A549 (cell line): Measurements from ENCODE around the gene SAMD4B.

Source experiments
- TF ChIP-seq, protein P1 (sequence below): fragments of >200 bp; sonication (Bioruptor Twin); formaldehyde crosslinking; IDR thresholded peaks from 3 replicates; pipeline ENCODE4 v1.5.1; 2016
- TF ChIP-seq, protein P2 (sequence below): fragments of 450-650 bp; IDR thresholded peaks from 2 replicates; pipeline ENCODE4 v1.6.1; 2014; ENCODE audit warnings: antibody characterized with exemption
- TF ChIP-seq, protein P3 (sequence below): IDR thresholded peaks from 2 replicates; pipeline ENCODE4 v1.6.1; 2012

DNA sequence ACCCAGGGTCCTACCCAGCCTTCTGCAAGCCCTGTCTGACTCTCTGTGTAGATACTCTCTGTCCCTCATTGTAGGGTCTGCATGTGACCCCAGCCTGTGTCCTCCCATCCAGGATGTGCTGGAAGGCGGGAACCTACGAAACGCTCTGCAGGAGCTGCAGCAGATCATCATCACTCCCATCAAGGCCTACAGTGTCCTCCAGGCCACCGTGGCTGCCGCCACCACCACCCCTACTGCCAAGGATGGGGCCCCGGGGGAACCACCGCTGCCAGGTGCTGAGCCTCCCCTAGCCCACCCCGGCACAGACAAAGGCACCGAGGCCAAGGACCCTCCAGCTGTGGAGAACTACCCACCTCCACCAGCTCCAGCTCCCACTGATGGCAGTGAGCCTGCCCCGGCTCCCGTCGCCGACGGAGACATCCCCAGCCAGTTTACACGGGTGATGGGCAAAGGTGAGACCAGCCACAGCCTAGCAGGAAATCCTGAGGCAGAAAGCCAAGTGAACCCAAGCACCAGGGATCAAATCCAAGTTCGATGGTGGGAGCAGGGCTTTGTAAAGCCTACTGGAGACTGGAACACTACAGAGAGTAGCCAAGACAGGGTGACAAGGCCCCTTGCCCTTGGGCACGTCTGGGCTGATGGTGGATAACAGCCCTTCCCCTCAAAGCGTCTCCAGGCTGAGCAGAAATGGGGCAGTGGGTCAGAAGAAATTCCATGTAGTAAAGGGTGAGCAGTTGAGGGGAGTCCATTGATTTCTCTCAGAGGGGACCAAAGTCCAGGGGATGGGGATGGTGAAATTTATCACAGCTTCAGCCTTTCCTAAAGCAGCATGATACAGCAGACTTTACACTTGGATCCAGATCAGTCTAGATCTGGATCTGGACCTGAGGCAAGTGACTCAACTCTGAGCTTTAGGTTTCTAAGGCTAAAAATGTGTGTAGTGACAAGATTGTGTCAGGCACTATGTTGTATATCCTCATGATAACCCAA is 35.4 kb downstream of the SAMD4B start:
- TF ChIP-seq, protein P1, sequence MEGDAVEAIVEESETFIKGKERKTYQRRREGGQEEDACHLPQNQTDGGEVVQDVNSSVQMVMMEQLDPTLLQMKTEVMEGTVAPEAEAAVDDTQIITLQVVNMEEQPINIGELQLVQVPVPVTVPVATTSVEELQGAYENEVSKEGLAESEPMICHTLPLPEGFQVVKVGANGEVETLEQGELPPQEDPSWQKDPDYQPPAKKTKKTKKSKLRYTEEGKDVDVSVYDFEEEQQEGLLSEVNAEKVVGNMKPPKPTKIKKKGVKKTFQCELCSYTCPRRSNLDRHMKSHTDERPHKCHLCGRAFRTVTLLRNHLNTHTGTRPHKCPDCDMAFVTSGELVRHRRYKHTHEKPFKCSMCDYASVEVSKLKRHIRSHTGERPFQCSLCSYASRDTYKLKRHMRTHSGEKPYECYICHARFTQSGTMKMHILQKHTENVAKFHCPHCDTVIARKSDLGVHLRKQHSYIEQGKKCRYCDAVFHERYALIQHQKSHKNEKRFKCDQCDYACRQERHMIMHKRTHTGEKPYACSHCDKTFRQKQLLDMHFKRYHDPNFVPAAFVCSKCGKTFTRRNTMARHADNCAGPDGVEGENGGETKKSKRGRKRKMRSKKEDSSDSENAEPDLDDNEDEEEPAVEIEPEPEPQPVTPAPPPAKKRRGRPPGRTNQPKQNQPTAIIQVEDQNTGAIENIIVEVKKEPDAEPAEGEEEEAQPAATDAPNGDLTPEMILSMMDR = no peak
- TF ChIP-seq, protein P2, sequence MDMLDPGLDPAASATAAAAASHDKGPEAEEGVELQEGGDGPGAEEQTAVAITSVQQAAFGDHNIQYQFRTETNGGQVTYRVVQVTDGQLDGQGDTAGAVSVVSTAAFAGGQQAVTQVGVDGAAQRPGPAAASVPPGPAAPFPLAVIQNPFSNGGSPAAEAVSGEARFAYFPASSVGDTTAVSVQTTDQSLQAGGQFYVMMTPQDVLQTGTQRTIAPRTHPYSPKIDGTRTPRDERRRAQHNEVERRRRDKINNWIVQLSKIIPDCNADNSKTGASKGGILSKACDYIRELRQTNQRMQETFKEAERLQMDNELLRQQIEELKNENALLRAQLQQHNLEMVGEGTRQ = no peak
- TF ChIP-seq, protein P3, sequence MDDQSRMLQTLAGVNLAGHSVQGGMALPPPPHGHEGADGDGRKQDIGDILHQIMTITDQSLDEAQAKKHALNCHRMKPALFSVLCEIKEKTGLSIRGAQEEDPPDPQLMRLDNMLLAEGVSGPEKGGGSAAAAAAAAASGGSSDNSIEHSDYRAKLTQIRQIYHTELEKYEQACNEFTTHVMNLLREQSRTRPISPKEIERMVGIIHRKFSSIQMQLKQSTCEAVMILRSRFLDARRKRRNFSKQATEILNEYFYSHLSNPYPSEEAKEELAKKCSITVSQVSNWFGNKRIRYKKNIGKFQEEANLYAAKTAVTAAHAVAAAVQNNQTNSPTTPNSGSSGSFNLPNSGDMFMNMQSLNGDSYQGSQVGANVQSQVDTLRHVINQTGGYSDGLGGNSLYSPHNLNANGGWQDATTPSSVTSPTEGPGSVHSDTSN = no peak
